RKO (cell line): ENCODE measurements around the gene CLDN25.
A peak's percentile ranks its signal among the peaks of the same experiment; 100 is the strongest.
"Not testable (repeated sequence)": the region's sequence is repeated elsewhere in the genome, so short reads cannot be mapped to it uniquely, and the experiment has no call there.

ENCODE experiments used
- DNase-seq: peaks from one replicate; pipeline ENCODE4 v3.0.0-alpha.2; 2016; ENCODE audit warnings: low spot score

Gene CLDN25

DNA sequence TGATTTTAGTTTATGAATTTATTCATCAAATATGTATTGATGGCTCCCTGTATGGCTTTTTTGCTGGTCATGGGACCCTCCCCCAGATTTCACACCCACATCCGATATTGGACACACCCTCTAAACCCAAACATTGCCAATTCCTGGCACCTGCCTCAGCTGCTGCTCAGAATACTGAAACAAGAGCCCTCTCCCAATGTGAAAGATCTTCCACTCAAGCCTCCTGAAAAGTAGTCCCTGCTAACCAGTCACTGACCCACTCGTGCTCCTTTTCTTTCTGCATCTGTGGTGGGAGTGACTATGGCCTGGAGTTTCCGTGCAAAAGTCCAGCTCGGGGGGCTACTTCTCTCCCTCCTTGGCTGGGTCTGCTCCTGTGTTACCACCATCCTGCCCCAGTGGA lies at the start of gene CLDN25:
TSS of gene CLDN25 (plus strand) at position 301 of the 400 bp plus-strand sequence. CDS start at position 301, 0 bp downstream.
- no peak for DNase-seq

- peak; percentile 44 for DNase-seq
Observed at GRCh38 chr11:113730887-113731726, 48.5 kb upstream of the CLDN25 start.

DNA sequence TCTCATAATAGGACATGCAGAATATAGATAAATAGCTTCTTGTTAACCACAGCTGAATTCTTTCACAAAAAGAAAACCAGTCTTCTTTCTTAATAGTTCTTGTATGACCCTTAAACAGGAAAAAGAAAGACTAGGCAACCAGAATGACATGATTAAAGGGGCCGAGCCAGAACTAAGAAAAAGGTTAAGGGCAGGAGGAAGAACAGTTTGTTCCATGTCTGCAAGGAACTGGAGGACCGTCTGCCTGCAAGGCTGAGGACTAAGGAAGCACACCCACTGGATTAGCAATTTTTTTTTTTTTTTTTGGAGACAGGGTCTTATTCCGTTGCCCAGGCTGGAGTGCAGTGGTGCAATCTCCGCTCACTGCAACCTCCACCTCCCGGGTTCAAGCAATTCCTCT lies 47.5 kb upstream of the CLDN25 start:
- DNase-seq = no peak

GRCh38 chr11:113736323-113736722 lies 43.3 kb upstream of the CLDN25 start:
- DNase-seq = no peak

DNA sequence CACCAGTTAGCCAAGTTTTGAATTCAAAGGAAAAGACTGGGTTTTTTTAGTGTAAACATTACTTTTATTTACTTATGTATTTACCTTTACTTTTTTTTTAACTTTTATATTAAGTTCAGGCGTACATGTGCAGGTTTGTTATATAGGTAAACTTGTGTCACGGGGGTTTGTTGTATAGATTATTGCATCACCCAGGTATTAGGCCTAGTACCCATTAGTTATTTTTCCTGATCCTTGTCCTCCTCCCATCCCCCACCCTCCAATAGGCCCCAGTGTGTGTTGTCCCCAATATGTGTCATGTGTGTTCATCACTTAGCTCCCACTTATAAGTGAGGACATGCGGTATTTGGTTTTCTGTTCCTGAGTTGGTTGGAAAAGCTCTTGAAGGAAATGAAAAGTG lies 26.7 kb upstream of the CLDN25 start:
- no peak for DNase-seq

DNA sequence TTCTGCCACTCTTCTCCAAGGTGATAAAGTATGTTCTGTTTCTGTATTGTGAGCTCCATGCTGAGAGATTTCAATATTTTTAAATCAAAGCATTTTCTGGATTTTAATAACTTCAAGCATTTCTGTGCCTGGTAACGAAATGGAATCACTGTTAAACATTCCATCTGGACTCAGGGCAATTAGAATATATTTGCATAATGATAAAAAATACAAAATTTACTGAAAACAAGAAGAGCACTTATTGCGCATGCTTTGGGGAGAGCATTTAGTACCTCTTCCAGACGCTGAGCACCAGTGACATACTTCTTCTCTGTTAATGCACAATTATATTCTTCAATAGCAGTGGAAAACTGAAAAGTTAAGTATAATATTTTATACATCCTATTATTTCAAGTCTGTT lies 19.4 kb upstream of the CLDN25 start:
- no peak for DNase-seq

- not testable (repeated sequence) for DNase-seq
Observed at GRCh38 chr11:113763040-113763439, 16.6 kb upstream of the CLDN25 start.

DNA sequence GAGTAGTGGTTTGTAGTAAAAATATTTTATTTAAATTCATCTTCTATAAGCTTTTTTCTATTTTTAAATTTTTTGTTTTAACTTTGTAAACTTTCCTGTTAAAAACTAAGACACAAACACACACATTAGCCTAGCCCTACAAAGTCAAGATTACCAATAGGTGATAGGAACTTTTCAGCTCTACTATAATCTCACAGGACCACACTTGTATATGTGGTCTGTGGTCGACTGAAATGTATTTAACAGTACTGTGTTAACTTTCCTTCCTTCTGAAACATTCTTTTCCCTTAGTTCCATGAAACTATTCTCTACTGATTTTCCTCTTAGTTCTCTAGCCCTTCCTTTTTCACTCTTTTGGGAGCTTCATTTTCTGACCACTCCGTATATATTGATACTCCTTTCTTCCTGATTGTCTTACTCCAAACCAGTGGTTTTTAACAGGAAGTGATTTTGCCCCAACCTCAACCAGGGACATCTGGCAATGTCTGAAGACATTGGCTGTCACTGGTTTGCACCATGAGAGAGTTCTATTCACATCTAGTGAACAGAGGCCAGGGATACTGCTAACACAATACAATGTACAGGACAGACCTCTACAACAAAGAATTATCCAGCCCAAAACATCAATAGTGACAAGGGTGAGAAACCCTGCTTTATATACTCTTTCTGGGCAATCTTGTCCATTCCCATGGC lies 14.9 kb upstream of the CLDN25 start:
- DNase-seq = no peak

- DNase-seq = no peak
Observed at GRCh38 chr11:113771964-113772363, 7.6 kb upstream of the CLDN25 start.

DNA sequence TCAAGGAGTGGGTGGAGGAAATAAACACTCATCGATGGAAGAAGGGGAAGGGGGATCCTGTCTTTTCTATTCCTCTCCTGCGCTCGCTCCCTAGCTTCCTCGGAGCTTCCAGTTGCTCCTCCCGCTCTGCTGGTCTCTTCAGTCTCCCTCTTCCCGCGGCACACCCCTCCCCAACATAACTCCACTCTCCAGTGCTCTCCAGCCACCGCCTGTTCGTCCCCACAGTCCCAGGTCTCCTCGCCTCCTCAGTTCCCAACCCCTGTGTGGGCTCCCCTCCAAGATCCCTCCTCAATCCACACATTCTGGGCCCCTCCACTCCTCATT lies 6.5 kb upstream of the CLDN25 start:
- DNase-seq = peak; percentile 30

- DNase-seq = peak; percentile 96
Observed at GRCh38 chr11:113773416-113774173, 6.0 kb upstream of the CLDN25 start, which contains the start of gene ZW10. Gene ZW10, minus strand, starts transcription at chr11:113773692. Its CDS starts 26 bp downstream, at chr11:113773666.

DNA sequence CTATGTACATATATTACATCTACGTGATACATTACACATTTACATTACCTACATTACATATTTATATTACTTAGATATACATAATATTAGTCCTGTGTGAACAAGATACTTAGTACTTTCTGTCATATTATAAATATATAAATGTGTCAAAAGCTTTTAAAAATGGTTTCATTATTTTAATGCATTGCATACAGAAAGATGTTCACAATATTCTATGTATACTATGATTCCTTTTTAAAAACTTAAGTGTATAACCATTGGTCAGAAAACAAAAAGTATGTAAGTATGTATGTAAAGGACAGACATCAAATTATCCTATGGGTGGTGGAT lies 5.5 kb upstream of the CLDN25 start:
- no peak for DNase-seq

DNA sequence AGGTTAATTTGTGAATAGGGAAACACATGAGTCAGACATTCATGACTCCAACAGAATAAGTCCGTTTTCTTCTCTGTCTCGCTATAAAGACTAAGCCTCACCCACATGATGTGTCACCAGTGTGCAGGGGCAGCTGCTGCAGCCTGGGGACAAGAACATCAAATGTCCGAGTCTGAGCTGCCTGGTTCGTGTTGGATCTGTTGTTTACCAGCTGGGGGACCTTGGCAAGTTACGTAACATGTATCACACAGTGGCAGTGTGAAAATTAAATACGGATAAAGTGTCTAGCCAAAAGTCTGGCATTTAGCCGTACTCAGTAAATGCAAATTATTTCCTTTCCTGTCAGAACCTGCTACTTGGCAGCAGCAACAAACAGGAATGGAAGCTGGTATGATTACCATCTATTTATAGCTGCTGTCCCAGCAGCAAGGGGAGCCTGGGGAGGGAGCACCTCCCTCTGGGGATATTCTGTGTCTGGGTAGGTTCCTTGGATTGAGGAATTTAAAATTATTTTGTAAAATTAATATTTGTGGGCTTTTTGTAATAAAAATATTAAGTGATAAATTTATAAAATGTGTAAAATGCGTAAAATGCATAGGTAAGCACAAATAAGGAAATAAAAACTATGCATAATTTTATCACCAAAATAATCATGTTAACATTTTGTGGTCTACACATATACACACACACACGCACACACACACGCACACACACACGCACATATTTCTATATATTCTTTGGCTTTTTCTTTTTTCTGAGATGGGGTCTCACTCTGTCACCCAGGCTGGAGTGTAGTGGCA lies 1.3 kb upstream of the CLDN25 start:
- DNase-seq = peak; percentile 70

DNA sequence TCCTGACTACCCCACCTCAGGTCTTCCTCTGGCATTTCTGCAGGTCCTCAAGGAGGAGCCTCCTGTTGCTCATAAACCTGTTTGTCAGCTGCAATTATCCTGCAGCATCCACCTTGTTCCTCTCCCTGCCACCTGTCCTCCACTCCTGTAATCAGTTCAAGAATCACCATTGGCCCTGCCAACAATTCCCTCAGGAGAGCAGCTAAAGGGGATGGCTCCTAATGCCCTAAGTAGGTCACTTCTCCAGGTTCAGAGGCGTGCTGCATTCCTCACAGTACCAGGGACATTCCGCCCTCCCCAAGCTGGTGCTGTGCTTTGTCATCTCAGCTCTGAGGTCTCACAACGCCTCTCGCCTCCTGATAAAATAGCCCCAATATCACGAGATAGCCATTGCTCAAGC lies 2.1 kb downstream of the CLDN25 start:
- no peak for DNase-seq

GRCh38 chr11:113782134-113782533 lies 2.5 kb downstream of the CLDN25 start:
- no peak for DNase-seq

DNA sequence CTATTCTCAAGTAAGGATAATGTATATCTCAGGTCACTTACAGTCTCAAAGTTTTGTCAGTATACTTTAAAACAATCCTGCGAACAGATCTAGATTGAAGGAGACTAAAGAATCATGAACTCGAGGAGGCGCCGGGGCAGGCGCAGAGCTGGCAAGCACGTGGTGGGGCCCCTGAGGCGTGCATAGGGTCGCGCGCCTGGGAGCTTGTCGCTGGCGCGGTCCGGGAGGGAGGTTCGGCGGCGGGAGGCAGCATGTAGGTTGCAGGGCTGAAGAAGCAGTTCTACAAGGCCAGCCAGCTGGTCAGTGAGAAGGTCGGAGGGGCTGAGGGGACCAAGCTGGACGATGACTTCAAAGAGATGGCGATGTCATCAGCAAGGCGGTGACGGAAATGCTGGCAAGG lies 9.4 kb downstream of the CLDN25 start:
- DNase-seq = not testable (repeated sequence)

- DNase-seq = no peak
Observed at GRCh38 chr11:113789675-113790320, 10.2 kb downstream of the CLDN25 start.

GRCh38 chr11:113796663-113797259 lies 17.2 kb downstream of the CLDN25 start:
- peak; percentile 60 for DNase-seq

DNA sequence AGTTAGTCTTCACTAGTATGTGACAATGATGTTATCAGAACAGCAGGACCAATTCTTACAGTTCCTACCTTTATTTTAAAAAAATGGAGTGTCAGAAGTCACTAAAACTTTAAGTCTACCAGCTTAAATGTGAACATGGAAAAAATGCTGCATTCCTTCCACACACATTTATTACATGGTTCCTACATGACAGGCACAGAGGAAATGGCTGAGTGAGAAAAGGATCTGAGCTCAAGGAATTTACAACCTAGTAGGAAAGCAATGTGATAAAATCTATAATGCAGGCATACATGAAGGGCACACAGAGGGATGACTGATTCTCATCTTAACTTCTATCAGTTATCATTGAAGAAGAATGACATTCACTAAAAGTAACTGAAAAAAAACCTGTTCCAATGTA lies 23.0 kb downstream of the CLDN25 start:
- no peak for DNase-seq

DNA sequence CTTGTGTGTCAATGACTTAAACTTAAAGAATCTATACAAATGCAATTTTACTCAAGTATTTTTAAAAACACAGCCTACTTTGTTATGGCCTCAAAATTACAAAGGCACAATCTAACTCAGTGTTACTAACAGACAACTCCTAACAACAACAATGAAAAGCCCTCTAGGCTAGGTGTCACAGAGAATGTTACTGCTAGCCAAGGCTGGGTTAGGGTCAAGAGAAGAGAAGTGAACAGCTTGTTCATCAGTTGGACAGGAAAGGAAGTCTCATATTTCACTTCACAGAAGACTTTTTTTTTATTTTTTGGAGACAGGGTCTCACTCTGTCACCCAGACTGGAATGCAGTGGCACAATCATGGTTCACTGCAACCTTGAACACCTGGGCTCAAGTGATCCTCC lies 26.0 kb downstream of the CLDN25 start:
- DNase-seq = no peak

DNA sequence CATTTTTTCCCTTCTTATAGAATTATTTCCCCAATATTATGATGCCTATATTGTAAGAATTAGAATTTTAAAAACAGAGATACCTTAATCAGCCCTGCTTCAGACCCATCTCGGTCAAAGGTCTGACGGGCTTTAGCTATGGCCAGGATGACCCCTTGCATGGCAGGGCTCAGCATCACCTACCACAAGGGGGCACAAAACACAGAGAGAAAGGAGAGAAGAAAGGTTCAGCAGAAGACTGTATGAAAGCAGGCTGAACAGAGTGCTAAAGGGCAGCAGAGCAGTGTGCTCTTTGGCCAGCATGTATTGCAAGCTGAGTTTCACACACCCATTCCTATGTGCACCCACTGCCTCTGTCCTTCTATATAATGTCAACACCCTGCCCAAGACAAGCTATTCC lies 26.8 kb downstream of the CLDN25 start:
- peak; percentile 25 for DNase-seq
